GM19099 (cell line): ENCODE results near the gene GRM8.

Source experiments
- POLR2A ChIP-seq: IDR thresholded peaks from 3 replicates; pipeline ENCODE4 v1.6.1; 2011; ENCODE audit warnings: low read depth; ENCODE audit not compliant: insufficient read length; ENCODE audit errors: extremely low read depth

The GRM8 gene

GRCh38 chr7:126958367-126958766 lies 294.4 kb downstream of the GRM8 start:
- no peak for TF ChIP-seq POLR2A

- TF ChIP-seq POLR2A, result no peak
Observed at GRCh38 chr7:126957443-126957842, 295.3 kb downstream of the GRM8 start.

- TF ChIP-seq POLR2A, result no peak
Observed at GRCh38 chr7:126953461-126953860, 299.3 kb downstream of the GRM8 start.

GRCh38 chr7:126948664-126949063 lies 304.1 kb downstream of the GRM8 start:
- TF ChIP-seq POLR2A, result no peak

GRCh38 chr7:126940723-126941307 lies 311.9 kb downstream of the GRM8 start:
- TF ChIP-seq POLR2A, result no peak

GRCh38 chr7:126937171-126937570 lies 315.6 kb downstream of the GRM8 start:
- TF ChIP-seq POLR2A, result no peak

GRCh38 chr7:126931581-126931980 lies 321.2 kb downstream of the GRM8 start:
- no peak for TF ChIP-seq POLR2A

- no peak for TF ChIP-seq POLR2A
Observed at GRCh38 chr7:126930166-126930565, 322.6 kb downstream of the GRM8 start.

- TF ChIP-seq POLR2A, result no peak
Observed at GRCh38 chr7:126924477-126924876, 328.3 kb downstream of the GRM8 start.

- TF ChIP-seq POLR2A, result no peak
Observed at GRCh38 chr7:126881315-126881714, 371.4 kb downstream of the GRM8 start.

GRCh38 chr7:126856691-126857291 lies 395.9 kb downstream of the GRM8 start:
- no peak for TF ChIP-seq POLR2A

GRCh38 chr7:126845331-126845730 lies 407.4 kb downstream of the GRM8 start:
- TF ChIP-seq POLR2A, result no peak

- no peak for TF ChIP-seq POLR2A
Observed at GRCh38 chr7:126843883-126844282, 408.9 kb downstream of the GRM8 start.

- no peak for TF ChIP-seq POLR2A
Observed at GRCh38 chr7:126843336-126843735, 409.4 kb downstream of the GRM8 start.

- no peak for TF ChIP-seq POLR2A
Observed at GRCh38 chr7:126842451-126842850, 410.3 kb downstream of the GRM8 start.

- TF ChIP-seq POLR2A, result no peak
Observed at GRCh38 chr7:126840869-126841268, 411.9 kb downstream of the GRM8 start.

GRCh38 chr7:126839624-126840023 lies 413.1 kb downstream of the GRM8 start:
- TF ChIP-seq POLR2A, result no peak
